ENCODE measurements around the gene TIMP4. TPM values are rescaled to one million over a fixed set of nuclear protein-coding genes. Genes with fewer than 3 reads are reported as not detected.

TIMP4 gene
- polyA plus RNA-seq, 2 of the 4 experiments (the other 2 are of a cell fraction): 15.7 to 16.0 TPM

- Histone ChIP-seq H3K9me3 (no peaks in the 10 kb centered on the region), H3K4me2 (no peak overlapping the region), H3K4me1 (no peaks in the 10 kb centered on the region), H3K27ac (no peak overlapping the region), H3K4me3 (no peak overlapping the region)
- DNase-seq (ENCODE audit: low read depth in 1 of 2, low spot score in 1 of 2) (no peak), FAIRE-seq (peak; percentile 56), ATAC-seq (no peak)
- CTCF ChIA-PET: no interaction called here
- POLR2A ChIA-PET: no interaction called here
- 81% methylated on average over 4 of the region's 4 CpGs for WGBS (ENCODE audit: missing lambda C conversion rate)
- TF ChIP-seq POLR2A (IDR thresholded peaks at IDR 0.05; ENCODE audit: low read length) (no peak), HEYL (CRISPR knock-in tag; IDR thresholded peaks at IDR 0.05) (no peak), FOXS1 (CRISPR knock-in tag; IDR thresholded peaks at IDR 0.05) (no peak), EP300 (IDR thresholded peaks at IDR 0.05) (no peak)
Measured at GRCh38 chr3:12205171-12205570, 46.5 kb upstream of the TIMP4 start.

GRCh38 chr3:12201813-12202212 lies 43.1 kb upstream of the TIMP4 start:
- WGBS (ENCODE audit: missing lambda C conversion rate): 49% methylated on average over 2 of the region's 2 CpGs
- CTCF ChIA-PET: interaction anchor here (1.5 kb wide), 1 partner anchor 277 kb away, joined by 3 read pairs; no protein-coding TSS in a partner anchor

GRCh38 chr3:12198301-12198700 lies 39.6 kb upstream of the TIMP4 start:
- 18% methylated on average over 5 of the region's 5 CpGs for WGBS (ENCODE audit: missing lambda C conversion rate)
- Histone ChIP-seq H3K4me1 (peaks cover 50% of the 10 kb centered on the region), H3K4me3 (no peak overlapping the region), H3K27ac (peak overlapping the region; percentile 60), H3K9me3 (no peaks in the 10 kb centered on the region), H3K4me2 (peak overlapping the region; percentile 58)
- ATAC-seq (no peak), FAIRE-seq (no peak), DNase-seq (ENCODE audit: low read depth in 1 of 2, low spot score in 1 of 2) (peak in 1 of 2 experiments; percentile 30)
- POLR2A ChIA-PET: interaction anchor here (0.6 kb wide), 1 partner anchor 102 kb away, joined by 3 read pairs; no protein-coding TSS in a partner anchor
- CTCF ChIA-PET: no interaction called here
- TF ChIP-seq ZSCAN20 (CRISPR knock-in tag; IDR thresholded peaks at IDR 0.05): no peak
- no peak for TF ChIP-seq EHF (CRISPR knock-in tag; IDR thresholded peaks at IDR 0.05)
- TF ChIP-seq HOXA7 (CRISPR knock-in tag; IDR thresholded peaks at IDR 0.05): no peak
- TF ChIP-seq CEBPB (IDR thresholded peaks at IDR 0.05): peak; percentile 88 to 94
- TF ChIP-seq GATA3 (IDR thresholded peaks at IDR 0.05; ENCODE audit: borderline replicate concordance): no peak; the same call in 1 of the 2 replicates
- 0 out of 2 replicates have a peak, but pooled peaks have one; percentile 42 for TF ChIP-seq FOXS1 (CRISPR knock-in tag; IDR thresholded peaks at IDR 0.05)
- no peak for TF ChIP-seq NFE2L2 (conservative IDR thresholded peaks at IDR 0.05; ENCODE audit: low read length)
- TF ChIP-seq MAFK (IDR thresholded peaks at IDR 0.05; ENCODE audit: partially characterized antibody): no peak
- TF ChIP-seq JUNB (IDR thresholded peaks at IDR 0.05): peak; percentile 68
- TF ChIP-seq CBX8 (IDR thresholded peaks at IDR 0.05): no peak
- TF ChIP-seq HOXB5 (CRISPR knock-in tag; IDR thresholded peaks at IDR 0.05): no peak
- TF ChIP-seq EP300 (IDR thresholded peaks at IDR 0.05): no peak
- TF ChIP-seq SREBF2 (IDR thresholded peaks at IDR 0.05): no peak
- no peak for TF ChIP-seq RFX5 (IDR thresholded peaks at IDR 0.05)
- no peak for TF ChIP-seq MAZ (IDR thresholded peaks at IDR 0.05; ENCODE audit: borderline replicate concordance, low read depth, low read length)
- TF ChIP-seq ELK1 (IDR thresholded peaks at IDR 0.05; ENCODE audit: low read depth, low read length): no peak
- TF ChIP-seq CHD4 (IDR thresholded peaks at IDR 0.05; ENCODE audit: borderline replicate concordance): no peak
- TF ChIP-seq HOXB13 (CRISPR knock-in tag; IDR thresholded peaks at IDR 0.05; ENCODE audit: low read depth): no peak
- TF ChIP-seq MAX (IDR thresholded peaks at IDR 0.05): 0 out of 2 replicates have a peak, but pooled peaks have one; percentile 35
- TF ChIP-seq ATOH8 (CRISPR knock-in tag; IDR thresholded peaks at IDR 0.05; ENCODE audit: low read depth): no peak

More at GRCh38 chr3:12201813-12202212, 43.1 kb upstream of the TIMP4 start:
- FAIRE-seq: no peak
- H3K27ac ChIP-seq: no peak overlapping the region
- ATAC-seq: no peak
- TF ChIP-seq BCL3 (IDR thresholded peaks at IDR 0.05): no peak
- no peak for TF ChIP-seq MYC (IDR thresholded peaks at IDR 0.05; ENCODE audit: borderline replicate concordance, low read length)
- TF ChIP-seq SREBF2 (IDR thresholded peaks at IDR 0.05): no peak
- no peak for TF ChIP-seq ELK1 (IDR thresholded peaks at IDR 0.05; ENCODE audit: low read depth, low read length)
- TF ChIP-seq SMC3 (IDR thresholded peaks at IDR 0.05): no peak
- TF ChIP-seq ZNF302 (CRISPR knock-in tag; IDR thresholded peaks at IDR 0.05): no peak
- TF ChIP-seq ZC3H11A (IDR thresholded peaks at IDR 0.05): no peak
- H3K4me1 ChIP-seq: peaks cover 17% of the 10 kb centered on the region
- POLR2A ChIA-PET: no interaction called here
- no peak overlapping the region for H3K4me3 ChIP-seq
- no peaks in the 10 kb centered on the region for H3K9me3 ChIP-seq
- no peak for DNase-seq (ENCODE audit: low read depth in 1 of 2, low spot score in 1 of 2)
- H3K4me2 ChIP-seq: no peak overlapping the region

Data from A549 (cell line).